ENCODE data around the gene ZBTB7C. TPM values are rescaled to one million over a fixed set of nuclear protein-coding genes. Genes with fewer than 3 reads are reported as not detected.

ZBTB7C gene
- total and polyA plus RNA-seq, 10 of the 15 experiments (the other 5 are each of a cell fraction or from before 2014, with no cell fraction given), result under 0.01 to 0.08 (median 0.01) TPM; not detected in 7

DNA sequence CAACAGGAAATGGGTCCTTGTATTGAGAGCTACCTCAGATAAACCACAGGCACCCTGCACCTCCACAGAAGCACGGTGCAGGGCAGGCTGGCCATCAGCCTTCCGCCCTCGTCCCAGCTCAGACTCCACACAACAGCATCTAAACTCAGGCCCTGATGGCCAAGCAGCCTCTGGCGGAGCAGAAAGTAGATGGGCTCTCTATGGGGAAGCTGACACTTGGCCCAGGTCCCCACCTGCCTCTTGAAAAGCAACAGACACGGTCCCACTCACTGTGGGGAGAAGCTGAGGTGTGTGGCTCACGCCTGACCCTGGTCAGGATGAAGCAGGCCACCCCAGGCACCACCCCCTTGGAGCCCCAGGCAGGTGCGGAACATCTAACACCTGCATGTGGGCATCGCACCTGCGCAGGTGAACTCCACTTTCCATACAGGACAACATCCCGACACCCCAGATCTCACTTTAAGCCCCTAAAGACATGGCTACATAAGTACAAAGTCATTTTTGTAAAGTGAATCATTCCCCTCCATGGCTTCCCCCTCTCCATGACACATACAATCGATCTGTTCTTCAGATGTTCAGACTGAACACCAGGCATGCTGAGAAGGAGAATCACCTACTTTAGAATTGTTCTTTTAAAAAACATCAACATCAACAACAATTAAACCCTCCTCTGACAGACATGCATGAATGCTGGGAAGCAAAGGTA, 208.4 kb downstream of the ZBTB7C start (continued):
- no peak for TF ChIP-seq POLR2AphosphoS2 (IDR thresholded peaks at IDR 0.05; ENCODE audit: low read depth, low read length)
- TF ChIP-seq, protein P1, sequence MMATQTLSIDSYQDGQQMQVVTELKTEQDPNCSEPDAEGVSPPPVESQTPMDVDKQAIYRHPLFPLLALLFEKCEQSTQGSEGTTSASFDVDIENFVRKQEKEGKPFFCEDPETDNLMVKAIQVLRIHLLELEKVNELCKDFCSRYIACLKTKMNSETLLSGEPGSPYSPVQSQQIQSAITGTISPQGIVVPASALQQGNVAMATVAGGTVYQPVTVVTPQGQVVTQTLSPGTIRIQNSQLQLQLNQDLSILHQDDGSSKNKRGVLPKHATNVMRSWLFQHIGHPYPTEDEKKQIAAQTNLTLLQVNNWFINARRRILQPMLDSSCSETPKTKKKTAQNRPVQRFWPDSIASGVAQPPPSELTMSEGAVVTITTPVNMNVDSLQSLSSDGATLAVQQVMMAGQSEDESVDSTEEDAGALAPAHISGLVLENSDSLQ (IDR thresholded peaks at IDR 0.05), result no peak
- no peak for TF ChIP-seq EGR1 (IDR thresholded peaks at IDR 0.05; ENCODE audit: borderline replicate concordance in 1 of 2, low read depth in 2 of 2, low read length in 2 of 2)

DNA sequence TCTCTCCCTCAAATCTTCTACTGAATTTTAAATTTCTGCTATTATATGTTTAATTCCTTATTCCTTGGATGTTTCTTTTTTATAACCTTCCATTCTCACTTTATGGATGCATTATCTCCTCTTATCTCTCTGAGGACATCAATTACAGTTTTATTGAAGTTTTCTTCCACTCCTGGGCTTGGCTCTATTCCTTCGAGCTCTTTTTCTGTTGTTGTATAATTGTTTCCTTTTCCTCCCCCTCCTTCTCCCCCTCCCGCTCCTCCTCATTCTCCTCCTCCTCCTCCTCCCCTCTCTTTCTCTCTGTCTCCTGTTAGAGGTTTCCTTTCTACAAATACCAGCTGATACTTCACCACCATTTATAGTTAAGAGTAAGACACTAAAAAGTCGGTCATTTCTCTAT, 209.8 kb downstream of the ZBTB7C start:
- H3K79me2 ChIP-seq (ENCODE audit: control insufficient read depth, insufficient read depth, low read length), result no peaks in the 10 kb centered on the region
- H3K36me3 ChIP-seq (ENCODE audit: control insufficient read depth in 2 of 2, insufficient read depth in 2 of 2, low read length in 1 of 2), result no peaks in the 10 kb centered on the region
- DNase-seq (ENCODE audit: low read depth, low spot score), result no peak
- no peak overlapping the region for H2AFZ ChIP-seq (ENCODE audit: control insufficient read depth, low read depth, low read length)
- H3K27me3 ChIP-seq (replicated peaks in 1 of 2; ENCODE audit: control insufficient read depth in 2 of 2, insufficient read depth in 2 of 2, low read length in 1 of 2), result peaks cover 0 to 5% of the 10 kb centered on the region in 2 experiments; a peak in 3 of 4 replicates
- intact Hi-C loops (cut with micrococcal nuclease; ENCODE audit: unreplicated experiment) (no loop called here), in situ Hi-C loops (cut with MboI) (no loop called here)
- POLR2A ChIA-PET, result no interaction called here
- H3K27ac ChIP-seq (ENCODE audit: control insufficient read depth, insufficient read depth), result no peak overlapping the region
- 0% methylated on average over 3 of the region's 3 CpGs for WGBS (ENCODE audit: insufficient coverage, insufficient replicate concordance, low lambda C conversion rate, missing lambda C conversion rate)
- no peak overlapping the region for H3K9ac ChIP-seq (ENCODE audit: control insufficient read depth, insufficient read depth, low read length)
- CTCF ChIA-PET, result no interaction called here
- H4K20me1 ChIP-seq (ENCODE audit: control insufficient read depth, insufficient read depth), result no peaks in the 10 kb centered on the region; the same call in 1 of the 2 replicates
- H3K9me3 ChIP-seq (replicated peaks; ENCODE audit: control insufficient read depth, insufficient read depth, low read length), result no peaks in the 10 kb centered on the region
- SMC1A ChIA-PET (ENCODE audit: uncharacterized antibody, unreplicated experiment), result no interaction called here
- RAD21 ChIA-PET (ENCODE audit: unreplicated experiment), result no interaction called here
- no peak for FAIRE-seq
- H3K4me2 ChIP-seq (ENCODE audit: control insufficient read depth, insufficient read depth), result no peak overlapping the region
- ATAC-seq, result no peak
- no peak overlapping the region for H3K4me3 ChIP-seq
- BruUV-seq (replicated peaks), result no TSS peak
- no peaks in the 10 kb centered on the region for H3K4me1 ChIP-seq (ENCODE audit: control insufficient read depth, insufficient read depth, low read length)
- TF ChIP-seq, protein P2, sequence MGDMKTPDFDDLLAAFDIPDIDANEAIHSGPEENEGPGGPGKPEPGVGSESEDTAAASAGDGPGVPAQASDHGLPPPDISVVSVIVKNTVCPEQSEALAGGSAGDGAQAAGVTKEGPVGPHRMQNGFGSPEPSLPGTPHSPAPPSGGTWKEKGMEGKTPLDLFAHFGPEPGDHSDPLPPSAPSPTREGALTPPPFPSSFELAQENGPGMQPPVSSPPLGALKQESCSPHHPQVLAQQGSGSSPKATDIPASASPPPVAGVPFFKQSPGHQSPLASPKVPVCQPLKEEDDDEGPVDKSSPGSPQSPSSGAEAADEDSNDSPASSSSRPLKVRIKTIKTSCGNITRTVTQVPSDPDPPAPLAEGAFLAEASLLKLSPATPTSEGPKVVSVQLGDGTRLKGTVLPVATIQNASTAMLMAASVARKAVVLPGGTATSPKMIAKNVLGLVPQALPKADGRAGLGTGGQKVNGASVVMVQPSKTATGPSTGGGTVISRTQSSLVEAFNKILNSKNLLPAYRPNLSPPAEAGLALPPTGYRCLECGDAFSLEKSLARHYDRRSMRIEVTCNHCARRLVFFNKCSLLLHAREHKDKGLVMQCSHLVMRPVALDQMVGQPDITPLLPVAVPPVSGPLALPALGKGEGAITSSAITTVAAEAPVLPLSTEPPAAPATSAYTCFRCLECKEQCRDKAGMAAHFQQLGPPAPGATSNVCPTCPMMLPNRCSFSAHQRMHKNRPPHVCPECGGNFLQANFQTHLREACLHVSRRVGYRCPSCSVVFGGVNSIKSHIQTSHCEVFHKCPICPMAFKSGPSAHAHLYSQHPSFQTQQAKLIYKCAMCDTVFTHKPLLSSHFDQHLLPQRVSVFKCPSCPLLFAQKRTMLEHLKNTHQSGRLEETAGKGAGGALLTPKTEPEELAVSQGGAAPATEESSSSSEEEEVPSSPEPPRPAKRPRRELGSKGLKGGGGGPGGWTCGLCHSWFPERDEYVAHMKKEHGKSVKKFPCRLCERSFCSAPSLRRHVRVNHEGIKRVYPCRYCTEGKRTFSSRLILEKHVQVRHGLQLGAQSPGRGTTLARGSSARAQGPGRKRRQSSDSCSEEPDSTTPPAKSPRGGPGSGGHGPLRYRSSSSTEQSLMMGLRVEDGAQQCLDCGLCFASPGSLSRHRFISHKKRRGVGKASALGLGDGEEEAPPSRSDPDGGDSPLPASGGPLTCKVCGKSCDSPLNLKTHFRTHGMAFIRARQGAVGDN (IDR thresholded peaks at IDR 0.05), result no peak
- TF ChIP-seq, protein P3, sequence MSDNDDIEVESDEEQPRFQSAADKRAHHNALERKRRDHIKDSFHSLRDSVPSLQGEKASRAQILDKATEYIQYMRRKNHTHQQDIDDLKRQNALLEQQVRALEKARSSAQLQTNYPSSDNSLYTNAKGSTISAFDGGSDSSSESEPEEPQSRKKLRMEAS (IDR thresholded peaks at IDR 0.05; ENCODE audit: low read depth, low read length), result no peak
- TF ChIP-seq SIN3A (IDR thresholded peaks at IDR 0.05; ENCODE audit: low read depth, low read length) (no peak), DPF2 (IDR thresholded peaks at IDR 0.05) (no peak), HCFC1 (IDR thresholded peaks at IDR 0.05; ENCODE audit: low read length) (no peak), SREBF2 (IDR thresholded peaks at IDR 0.05; ENCODE audit: low read length) (no peak), BRCA1 (IDR thresholded peaks at IDR 0.05; ENCODE audit: low read depth, low read length) (no peak), CBX5 (IDR thresholded peaks at IDR 0.05; ENCODE audit: low read depth) (no peak), IKZF2 (IDR thresholded peaks at IDR 0.05) (no peak), MXI1 (IDR thresholded peaks at IDR 0.05; ENCODE audit: low read depth, low read length) (no peak)
- TF ChIP-seq, protein P4, sequence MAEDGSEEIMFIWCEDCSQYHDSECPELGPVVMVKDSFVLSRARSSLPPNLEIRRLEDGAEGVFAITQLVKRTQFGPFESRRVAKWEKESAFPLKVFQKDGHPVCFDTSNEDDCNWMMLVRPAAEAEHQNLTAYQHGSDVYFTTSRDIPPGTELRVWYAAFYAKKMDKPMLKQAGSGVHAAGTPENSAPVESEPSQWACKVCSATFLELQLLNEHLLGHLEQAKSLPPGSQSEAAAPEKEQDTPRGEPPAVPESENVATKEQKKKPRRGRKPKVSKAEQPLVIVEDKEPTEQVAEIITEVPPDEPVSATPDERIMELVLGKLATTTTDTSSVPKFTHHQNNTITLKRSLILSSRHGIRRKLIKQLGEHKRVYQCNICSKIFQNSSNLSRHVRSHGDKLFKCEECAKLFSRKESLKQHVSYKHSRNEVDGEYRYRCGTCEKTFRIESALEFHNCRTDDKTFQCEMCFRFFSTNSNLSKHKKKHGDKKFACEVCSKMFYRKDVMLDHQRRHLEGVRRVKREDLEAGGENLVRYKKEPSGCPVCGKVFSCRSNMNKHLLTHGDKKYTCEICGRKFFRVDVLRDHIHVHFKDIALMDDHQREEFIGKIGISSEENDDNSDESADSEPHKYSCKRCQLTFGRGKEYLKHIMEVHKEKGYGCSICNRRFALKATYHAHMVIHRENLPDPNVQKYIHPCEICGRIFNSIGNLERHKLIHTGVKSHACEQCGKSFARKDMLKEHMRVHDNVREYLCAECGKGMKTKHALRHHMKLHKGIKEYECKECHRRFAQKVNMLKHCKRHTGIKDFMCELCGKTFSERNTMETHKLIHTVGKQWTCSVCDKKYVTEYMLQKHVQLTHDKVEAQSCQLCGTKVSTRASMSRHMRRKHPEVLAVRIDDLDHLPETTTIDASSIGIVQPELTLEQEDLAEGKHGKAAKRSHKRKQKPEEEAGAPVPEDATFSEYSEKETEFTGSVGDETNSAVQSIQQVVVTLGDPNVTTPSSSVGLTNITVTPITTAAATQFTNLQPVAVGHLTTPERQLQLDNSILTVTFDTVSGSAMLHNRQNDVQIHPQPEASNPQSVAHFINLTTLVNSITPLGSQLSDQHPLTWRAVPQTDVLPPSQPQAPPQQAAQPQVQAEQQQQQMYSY (CRISPR knock-in tag; IDR thresholded peaks at IDR 0.05), result no peak

Measured in GM12878 (cell line).